CD4-positive, alpha-beta T cell treated with Interleukin-4 for 4 hours (primary cell): ENCODE results near the gene ASCC2.
A peak's percentile ranks its signal among the peaks of the same experiment; 100 is the strongest.
"Not testable (repeated sequence)": the region's sequence is repeated elsewhere in the genome, so short reads cannot be mapped to it uniquely, and the experiment has no call there.

Source experiments
- DNase-seq: peaks from one replicate; pipeline ENCODE4 v3.0.0-alpha.2; 2020

Gene ASCC2

DNA sequence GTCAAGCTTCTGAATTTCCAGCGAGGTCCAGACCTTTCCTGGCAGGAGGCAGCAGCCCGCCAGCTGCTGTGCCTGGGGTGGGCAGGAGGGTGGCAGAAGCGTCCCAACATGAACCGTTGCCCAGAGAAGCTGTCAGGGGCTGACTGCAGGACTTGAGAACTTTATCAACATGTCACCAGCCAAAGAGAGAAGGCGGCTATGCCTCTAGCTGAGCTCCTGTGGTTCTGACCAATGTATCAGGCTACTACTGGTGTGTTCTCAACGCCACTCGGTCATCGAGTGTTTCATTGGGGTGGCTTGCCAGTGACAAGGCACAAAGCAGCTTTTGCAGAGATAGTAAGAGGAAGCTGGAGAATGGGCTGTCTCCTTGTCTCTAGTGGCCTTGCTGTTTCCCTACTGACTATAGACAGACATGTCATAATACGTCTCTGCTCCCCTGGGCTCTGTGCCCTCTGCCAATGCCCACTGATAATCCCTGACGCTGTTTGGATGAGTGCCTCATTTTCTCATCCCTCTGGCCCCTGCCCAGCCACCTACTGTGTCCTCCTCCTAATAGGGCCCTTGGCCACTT lies 17.6 kb upstream of the ASCC2 start:
- DNase-seq, result no peak

DNA sequence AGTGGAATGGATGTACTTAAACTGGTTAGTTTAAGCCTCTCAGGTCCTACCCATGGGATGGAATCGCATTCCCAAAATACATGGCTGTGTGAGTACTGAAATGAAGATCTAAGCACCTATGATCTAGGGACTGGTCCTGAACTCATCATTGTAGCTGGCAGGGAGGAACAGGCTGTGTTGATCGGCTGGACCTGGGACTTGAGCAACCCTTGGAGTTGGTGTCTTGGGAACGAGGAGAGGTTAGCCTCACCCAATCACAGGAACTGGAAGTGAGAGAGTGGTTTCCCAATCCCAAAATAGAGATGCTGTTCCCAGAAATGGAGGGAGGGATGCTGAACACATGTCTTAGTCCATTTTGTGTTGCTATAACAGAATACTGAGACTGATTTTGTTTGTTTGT lies 16.4 kb upstream of the ASCC2 start:
- DNase-seq, result no peak

DNA sequence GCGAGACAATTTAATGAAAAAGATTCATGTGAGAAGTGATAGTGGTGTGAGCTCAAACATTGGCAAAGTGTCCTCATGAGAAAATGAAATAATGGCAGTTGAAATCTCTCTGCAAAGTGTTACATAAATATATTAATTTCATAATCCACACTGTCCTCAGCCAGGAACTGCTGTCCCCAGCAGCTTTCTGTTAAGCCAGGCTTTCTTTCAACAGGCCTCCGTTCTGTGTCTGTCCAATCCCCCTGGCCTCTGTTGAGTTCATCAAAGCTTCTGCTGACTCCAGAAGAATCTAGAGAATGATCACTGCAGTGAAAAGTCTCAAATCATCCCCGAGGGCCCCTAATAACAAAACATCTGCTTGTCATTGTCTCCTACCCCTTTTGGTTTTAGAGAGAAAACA lies 10.0 kb upstream of the ASCC2 start:
- no peak for DNase-seq

DNA sequence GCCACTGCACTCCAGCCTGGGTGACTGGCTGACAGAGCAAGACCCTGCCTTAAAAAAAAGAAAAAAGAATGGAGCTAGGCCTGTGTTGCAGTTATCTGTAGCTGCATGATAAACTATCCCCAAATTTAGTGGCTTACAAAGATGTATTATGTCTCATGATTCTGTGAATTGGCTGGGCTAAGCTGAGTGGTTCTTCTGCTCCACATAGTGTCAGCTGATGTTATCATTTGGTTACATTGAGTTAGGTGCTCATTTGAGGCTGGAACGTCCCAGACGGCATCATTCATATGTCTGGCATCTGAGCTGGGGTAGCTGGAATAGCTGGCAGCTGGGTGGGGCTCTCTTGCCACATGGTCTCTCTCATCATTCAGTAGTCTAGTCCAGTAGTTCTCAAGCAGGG lies 8.2 kb upstream of the ASCC2 start:
- no peak for DNase-seq

DNA sequence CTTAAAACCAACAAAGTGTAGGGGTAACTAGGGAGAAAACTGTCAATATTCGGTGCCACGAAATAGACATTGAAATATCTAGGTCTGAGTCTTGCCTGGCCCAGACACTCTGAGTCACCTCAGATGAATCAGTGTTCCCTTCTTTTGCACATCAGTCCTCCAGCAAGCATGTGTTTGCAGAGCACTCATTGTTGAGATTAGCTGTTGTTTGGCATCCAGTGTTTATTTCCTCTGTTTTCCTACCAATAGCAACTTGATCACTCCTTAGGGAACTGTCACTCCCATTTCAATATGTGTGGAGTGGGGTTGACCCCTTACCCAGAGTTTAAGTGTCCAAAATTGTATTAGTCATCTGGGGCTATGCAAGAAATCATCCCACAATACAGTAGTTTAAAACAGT lies 4.7 kb upstream of the ASCC2 start:
- no peak for DNase-seq

DNA sequence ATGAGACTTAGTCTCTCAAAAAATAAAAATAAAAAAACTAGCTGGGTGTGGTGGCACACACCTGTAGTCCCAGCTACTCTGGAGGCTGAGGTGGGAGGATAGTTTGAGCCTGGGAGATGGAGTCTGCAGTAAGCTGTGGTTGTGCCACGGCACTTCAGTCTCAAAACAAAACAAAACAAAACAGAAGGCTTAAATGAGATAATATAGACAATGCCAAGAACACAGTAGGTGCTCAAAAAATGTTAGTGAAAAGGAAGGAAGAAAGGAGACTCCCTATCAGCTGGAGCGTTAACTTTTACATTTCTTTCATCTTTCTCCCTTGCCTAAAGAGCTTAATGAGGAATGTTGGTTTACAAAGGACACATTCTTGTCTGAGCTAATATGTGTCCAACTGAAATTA lies 4.1 kb upstream of the ASCC2 start:
- DNase-seq, result no peak

DNA sequence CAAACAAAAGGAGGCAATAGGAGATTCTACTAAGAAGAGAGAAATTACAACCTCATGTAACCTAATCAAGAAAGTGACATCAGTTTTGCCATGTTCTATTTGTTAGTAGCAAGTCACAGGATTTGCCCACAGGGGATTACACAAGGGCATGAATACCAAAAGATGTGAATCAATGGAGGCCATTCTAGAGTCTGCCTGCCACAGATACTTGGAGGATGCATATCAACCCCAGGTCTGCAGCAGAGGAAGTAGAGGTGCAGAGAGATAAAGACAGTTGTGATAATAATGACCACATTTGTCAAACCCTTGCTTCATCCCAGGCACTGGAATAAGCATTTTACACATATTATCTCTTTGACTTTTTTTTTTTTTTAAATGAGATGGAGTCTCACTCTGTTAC lies 2.4 kb upstream of the ASCC2 start:
- no peak for DNase-seq

DNA sequence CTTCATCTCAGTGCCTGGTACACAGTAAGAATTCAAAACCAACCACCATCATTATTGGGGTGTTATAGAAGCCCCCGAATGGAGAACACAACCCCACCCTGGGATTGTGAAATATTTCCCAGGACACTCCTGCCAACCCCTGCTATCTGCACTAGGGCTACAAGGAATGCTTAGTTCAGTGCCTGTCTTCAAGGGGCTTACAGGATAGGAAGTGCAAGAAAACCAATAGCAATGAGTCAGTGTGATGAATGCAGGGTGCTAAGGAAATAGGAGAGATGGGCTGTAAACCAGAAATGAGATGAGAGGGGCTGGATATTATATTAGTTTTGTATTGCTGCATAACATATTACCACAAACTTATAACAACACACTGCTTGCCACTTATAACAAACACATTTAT lies 965 bp upstream of the ASCC2 start:
- no peak for DNase-seq

DNA sequence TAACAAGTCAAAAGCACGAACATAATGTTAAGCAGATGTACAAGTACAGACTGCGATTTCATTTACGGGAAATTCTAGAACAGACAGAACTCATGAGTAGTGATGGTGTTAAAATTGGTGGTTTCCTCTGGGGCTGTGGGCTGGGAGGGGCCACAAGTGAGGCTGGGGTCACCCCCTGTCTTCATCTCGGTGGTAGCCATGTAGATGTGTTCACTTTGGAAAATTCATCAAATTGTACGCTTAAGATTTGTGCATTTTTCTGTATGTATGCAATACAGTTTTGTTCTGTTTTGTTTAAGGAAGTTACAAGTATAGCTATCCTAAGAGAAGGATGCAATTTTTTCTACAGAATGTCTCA lies 504 bp upstream of the ASCC2 start:
- DNase-seq, result no peak

DNA sequence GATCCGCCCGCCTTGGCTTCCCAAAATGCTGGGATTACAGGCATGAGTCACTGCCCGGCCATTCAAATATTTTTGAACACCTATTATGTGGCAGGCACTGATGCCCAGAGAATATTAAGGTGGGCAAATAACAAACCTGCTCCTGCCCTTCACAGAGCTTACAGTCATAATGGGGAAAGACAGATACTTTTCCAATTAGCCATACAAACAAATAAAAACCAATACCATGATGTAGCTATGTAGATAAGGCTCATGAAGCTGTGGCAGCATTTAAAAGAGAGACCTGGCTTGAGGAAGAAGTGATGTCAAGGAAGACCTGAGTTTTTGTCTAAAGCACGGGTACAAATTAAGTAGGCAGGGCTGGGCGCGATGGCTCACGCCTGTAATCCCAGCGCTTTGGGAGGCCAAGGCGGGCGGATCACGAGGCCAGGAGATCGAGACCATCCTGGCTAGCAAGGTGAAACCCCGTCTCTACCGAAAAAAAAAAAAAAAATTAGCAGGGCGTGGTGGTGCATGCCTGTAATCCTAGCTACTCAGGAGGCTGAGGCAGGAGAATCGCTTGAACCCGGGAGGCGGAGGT lies 1.2 kb downstream of the ASCC2 start:
- DNase-seq, result not testable (repeated sequence)

DNA sequence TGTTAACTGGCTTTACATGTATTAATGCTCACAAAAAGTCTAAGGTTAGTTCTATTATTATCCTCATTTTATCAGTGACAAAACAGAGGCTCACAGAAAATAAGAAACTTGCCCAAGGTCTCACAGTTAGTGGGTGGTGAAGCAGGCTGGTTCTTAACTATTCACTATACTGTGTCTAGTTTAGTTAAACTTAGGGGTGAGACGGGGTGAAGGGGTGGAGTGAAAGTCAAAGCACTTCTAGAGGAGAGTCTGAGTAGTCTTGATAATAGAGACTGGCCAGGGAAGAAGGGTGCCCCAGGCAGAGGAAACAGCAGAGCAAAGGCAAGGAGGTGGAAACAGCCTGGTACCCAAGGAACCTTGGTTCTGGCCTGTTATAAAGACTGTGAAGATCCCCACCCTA lies 4.0 kb downstream of the ASCC2 start:
- DNase-seq, result no peak

DNA sequence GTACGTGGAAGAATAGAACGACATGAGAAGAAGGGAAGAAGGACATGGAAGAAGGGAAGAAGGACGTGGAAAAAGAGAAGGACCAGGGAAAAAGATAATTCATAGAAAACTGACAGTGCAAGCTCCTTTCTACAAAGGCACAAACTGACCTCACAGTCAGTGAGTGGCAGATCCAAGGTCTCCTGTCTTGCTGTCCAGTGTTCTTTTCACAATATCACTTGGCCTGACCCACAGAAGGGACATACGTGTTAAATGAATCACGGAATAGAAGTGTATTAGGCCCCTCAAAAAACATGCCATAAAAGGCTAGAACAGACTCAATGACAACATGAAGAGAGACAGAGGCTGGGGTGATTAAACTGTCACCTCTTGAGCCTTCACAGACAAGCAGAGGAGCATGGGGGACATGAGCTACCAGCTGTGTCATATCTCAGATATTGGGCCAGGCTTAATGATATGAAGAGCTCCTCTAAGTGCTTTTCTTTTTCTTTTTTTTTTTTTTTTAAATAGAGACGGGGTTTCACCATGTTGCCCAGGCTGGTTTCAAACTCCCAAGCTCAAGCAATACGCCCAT lies 4.6 kb downstream of the ASCC2 start:
- DNase-seq, result no peak

DNA sequence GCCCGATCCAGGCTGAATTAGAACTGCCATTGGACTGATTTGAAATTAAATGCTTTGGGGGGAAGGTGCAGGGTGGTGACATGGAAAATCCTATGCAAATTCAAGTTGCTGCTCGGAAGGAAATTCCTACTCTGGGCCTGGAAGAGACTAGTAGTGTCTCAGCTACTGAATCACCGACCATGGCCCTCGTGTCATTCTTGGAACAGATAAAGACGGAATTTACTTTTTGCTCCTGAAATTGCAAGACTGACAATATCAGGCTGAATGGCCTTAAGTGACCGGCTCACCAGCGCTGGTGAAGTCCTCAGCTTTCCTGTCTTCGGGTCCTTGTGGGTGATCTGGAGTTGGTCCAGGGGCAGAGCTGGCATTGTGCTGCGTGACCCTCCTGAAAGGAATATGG lies 6.1 kb downstream of the ASCC2 start:
- no peak for DNase-seq

DNA sequence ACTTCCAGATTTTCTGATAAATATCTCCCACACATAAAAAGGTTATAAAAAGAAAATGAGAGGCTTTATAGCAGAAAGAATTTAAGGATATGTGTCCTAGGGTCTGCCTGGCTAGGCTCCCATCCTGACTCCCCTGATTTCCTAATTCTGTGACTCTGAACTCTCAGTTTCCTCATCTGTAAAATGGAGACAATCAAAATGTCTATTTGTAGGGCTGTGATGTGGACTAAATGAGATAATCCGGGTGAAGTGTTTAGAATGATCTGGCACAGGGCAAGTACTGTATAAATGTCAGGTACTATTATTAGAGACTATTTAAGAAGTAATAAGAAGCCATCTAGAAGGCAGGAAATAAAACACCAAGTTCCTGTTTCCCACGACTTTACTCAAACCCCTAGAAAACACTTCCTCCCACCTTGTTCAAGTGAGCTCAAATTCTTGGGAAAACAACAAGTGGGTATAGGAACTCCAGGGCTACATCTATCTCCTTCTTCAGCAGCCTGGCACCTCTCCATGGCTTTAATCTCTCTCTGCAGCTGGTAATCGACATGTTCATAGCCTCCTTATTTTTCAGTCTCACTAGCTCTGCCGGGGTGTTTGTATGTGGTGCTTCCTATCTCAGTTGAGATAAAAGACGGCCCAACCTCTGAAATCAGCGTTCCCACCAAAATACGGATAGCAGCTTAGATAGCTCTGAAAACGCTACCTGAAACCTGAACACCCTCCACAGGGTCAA lies 6.7 kb downstream of the ASCC2 start:
- no peak for DNase-seq

DNA sequence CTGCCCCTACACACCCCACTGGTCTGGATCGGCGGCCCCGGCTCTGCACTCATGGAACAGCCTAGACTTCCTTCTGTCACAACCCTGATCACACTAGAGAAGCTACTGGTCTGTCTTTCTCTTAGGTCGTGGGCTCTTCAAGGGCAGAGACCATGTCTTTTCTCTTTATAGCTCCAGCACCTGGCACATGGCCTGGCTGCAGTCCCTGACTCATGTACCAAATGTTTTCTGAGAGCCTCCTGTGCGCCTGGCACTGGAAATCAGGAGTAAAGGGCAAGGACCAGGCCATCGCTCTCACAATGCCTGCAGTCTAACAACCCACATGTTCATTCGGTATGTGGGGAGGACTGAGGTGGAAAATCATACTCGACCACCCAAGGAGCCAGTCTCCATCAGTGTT lies 7.5 kb downstream of the ASCC2 start:
- DNase-seq, result no peak

DNA sequence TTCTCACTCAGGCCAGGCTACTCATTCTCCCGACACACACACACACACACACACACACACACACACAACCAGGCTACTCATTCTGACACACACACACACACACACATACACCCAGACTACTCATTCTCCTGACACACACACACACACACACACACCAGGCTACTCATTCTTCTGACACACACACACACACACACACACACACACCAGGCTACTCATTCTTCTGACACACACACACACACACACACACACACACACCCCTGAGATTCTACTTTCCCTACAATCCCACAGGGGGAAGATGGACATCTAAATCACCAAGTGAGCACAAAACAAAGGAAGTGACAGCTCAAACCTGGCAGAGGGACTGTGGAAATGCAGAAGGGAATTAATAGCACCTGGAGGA lies 10.3 kb downstream of the ASCC2 start:
- not testable (repeated sequence) for DNase-seq

DNA sequence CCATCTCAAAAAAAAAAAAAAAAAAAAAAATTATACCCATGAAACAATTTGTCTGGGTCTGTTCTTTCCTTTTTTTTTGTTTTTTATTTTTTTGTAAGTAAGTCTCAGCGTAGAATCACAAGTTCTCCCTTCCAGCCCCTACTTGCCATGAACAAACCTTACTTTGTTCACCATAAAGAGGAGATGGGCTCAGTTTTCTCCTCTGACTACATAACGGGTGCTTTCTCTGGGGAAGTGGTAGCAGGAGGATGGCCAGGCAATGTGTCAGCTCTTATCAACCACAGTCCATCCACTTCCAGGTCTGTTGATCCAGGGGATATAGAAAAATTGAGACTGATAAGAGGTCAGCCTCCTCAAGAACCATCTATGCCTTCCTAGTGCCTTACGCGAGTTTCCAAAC lies 11.0 kb downstream of the ASCC2 start:
- no peak for DNase-seq

DNA sequence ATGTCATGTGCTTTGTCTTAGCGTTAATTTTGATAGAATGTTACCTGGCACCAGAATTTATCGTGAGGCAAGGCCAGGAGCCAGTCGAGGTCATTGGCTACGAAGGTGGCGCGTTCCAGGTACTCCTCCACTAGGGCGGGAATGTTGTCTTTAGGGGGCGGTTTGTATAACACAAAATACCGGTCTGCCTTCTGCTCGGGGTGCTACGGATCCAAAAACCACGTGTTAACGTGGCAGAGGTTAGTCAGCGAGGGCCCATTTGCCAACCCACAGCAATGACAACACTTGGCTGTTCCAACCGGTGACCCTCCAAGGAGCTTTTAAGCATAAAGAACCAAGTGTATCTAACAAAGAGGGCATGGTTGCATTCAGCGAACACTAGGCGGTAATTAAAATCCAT lies 12.5 kb downstream of the ASCC2 start:
- DNase-seq, result no peak

DNA sequence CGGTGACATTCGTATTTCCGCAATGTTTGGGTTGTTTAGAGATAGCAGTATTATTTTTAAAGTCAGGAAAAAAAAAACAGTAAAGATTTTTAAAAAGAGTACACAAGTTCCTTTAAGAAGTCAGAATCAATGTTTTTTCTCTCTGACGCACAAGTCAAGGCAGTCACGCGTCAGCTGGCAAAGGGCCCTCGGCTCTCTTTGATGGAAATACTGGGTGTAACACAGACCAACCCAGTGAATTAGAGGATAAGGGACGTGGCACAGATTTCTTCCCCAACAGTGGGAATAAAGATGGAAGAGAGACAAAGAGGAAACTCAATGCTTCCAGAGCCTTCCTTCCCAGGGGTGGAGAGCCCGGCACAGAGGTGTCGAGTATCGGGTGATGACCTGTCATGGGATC lies 13.4 kb downstream of the ASCC2 start:
- no peak for DNase-seq

DNA sequence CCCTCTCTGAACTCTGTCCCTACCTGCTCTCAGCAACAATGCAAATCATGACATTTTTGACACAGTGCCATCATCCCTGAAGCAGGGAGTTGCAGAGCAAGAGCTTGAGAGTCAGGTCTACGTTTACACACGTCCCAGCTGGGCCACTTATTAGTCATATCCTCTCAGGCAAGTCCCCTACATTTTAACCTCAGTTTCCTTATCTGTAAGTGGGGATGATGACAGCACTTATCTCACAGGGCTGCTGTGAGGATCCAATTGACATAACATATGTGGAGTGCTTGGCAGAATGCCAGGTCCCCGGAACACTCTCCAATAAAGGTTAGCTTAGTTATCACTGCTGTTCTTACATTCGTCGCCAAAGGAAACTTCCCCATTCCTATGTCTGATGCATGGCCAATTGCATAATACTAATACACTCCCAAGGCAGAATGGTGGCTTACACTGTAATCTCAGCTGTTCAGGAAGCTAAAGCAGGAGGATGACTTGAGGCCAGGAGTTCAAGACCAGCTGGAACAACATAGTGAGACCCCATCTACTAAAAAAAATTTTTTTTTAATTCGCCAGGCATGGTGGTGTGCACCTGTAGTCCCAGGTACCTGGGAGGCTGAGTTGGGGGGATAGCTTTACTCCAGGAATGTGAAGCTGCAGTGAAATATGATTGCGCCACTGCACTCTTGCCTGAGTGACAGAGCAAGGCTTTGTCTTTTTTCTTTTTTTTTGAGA lies 16.6 kb downstream of the ASCC2 start:
- DNase-seq, result peak; percentile 20

DNA sequence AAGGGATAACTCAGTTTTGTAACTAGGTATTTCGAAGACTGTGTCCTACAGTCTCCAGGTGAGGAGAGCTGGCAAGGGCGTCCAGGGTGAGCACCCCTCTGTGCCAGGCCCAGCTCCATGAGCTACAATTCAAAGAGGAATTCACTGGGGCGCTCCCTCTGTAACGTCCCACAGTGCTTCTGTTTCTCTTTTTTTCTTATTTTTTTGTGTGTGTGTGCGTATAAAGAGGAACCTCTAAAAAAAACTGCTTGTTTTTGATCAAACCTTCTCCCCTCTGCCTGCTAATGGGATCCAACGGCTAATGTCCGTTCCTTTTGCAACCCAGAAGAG lies 17.1 kb downstream of the ASCC2 start:
- DNase-seq, result no peak

DNA sequence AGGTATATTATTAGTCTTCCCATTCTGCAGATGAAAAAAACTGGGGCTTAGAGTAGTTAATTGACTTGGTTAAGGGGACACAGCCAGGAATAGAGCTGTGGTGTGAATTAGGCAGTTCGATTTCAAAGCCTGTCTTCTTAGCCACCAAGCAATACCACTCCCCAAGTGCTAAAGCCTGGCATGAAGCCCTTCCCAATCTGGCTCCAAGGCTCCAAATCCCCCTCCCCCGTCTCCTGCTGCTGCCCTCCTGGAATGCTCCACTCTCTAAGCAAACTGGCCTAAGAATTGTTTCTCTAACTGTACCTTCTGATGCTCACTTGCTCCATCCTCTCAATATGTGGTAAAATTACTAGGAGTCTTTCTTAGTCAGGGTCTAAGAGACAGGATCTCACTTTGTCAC lies 18.6 kb downstream of the ASCC2 start:
- DNase-seq, result no peak

DNA sequence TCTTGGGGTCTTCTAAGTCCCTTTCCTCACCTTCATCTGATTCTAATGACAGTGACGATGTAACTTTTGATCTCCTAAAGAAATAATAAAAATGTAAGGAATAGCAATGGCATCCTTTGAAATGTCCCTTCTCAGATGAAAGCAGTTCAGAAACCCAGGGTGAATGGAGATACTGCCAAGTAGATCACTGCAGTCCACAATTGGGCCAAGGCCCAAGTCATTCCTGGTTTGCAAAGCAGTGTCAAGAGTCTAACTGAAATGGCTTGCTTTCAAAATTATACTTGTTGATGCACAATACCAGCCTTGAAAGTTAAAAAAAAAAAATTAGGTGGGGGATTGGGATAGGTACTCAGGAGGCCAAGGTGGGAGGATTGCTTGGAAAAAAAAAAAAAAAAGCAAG lies 20.4 kb downstream of the ASCC2 start:
- no peak for DNase-seq

DNA sequence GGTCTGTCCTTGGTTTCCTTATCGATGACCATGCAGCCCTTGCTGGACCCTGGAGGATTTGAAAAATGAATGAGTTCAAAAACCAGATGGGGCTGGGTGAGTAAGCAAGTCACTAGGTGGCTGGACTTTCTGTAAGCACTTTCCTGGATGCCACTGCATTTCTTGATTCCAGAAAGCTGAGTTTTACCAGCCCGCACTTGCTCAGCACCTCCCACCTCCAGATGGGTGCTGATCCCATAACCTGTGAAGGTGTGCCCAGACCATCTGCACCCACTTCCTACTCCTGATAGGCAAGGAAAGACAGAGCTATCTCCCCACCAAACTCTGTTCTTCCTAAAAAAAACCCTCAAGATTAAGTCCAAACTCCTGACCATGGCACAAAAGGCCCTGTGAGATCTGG lies 21.1 kb downstream of the ASCC2 start:
- DNase-seq, result no peak
